ENCODE measurements around the gene MYO1D. TPM values are rescaled to one million over a fixed set of nuclear protein-coding genes. Genes with fewer than 3 reads are reported as not detected.

MYO1D gene
- total RNA-seq, 1 donor from 2014 or later, result 18.0 TPM

GRCh38 chr17:32486701-32487472 lies 390.0 kb downstream of the MYO1D start, which contains the start of gene CDK5R1:
TSS of gene CDK5R1 (plus strand) at chr17:32486993. CDS start at chr17:32487621, 628 bp downstream.
- Mint-ChIP-seq H3K27ac (ENCODE audit: unreplicated experiment) (peak within 1 kb of the TSS; percentile 26), H3K4me1 (ENCODE audit: low read depth, unreplicated experiment) (peaks cover 23% of the 10 kb centered on the region), H3K4me3 (ENCODE audit: unreplicated experiment) (peak within 1 kb of the TSS; percentile 89), H3K36me3 (ENCODE audit: low read depth, unreplicated experiment) (peaks cover 10% of the 10 kb centered on the region), H3K27me3 (ENCODE audit: low read depth, unreplicated experiment) (no peaks in the 10 kb centered on the region), H3K9me3 (ENCODE audit: unreplicated experiment) (no peaks in the 10 kb centered on the region)
- H3K79me2 ChIP-seq (ENCODE audit: insufficient read depth, low read length), result peaks cover 9% of the 10 kb centered on the region
- no peaks in the 10 kb centered on the region for H3K27me3 ChIP-seq (ENCODE audit: insufficient read depth, low read length)
- H3K4me1 ChIP-seq (ENCODE audit: insufficient read depth, low read length), result peaks cover 34% of the 10 kb centered on the region
- peaks cover 7% of the 10 kb centered on the region for H3K36me3 ChIP-seq (ENCODE audit: insufficient read depth, low read length)
- no peak for FAIRE-seq
- peak within 1 kb of the TSS; percentile 48 for H3K27ac ChIP-seq (ENCODE audit: low read depth, low read length)
- peak within 1 kb of the TSS; percentile 64 for H3K9ac ChIP-seq (ENCODE audit: low read length)
- peak within 1 kb of the TSS; percentile 67 for H3K4me3 ChIP-seq (ENCODE audit: insufficient read depth, low read depth, low read length)
- peak within 1 kb of the TSS; percentile 96 for H3K4me2 ChIP-seq (ENCODE audit: low read length)
- no peaks in the 10 kb centered on the region for H3K9me3 ChIP-seq (ENCODE audit: insufficient read depth, low read depth, low read length)
- TF ChIP-seq EZH2 (IDR thresholded peaks at IDR 0.05; ENCODE audit: insufficient read depth, low read length) (no peak), CTCF (IDR thresholded peaks at IDR 0.05; ENCODE audit: insufficient read depth, low read depth, low read length) (no peak)
- peak within 1 kb of the TSS; percentile 71 for H2AFZ ChIP-seq (ENCODE audit: low read depth, low read length)
- H4K20me1 ChIP-seq (ENCODE audit: insufficient read depth, low read length), result peaks cover 52% of the 10 kb centered on the region
- DNase-seq (ENCODE audit: low read depth), result peak; percentile 20

- FAIRE-seq (no peak), DNase-seq (ENCODE audit: low read depth) (peak; percentile 40)
- Mint-ChIP-seq H3K27me3 (ENCODE audit: low read depth, unreplicated experiment) (no peaks in the 10 kb centered on the region), H3K27ac (ENCODE audit: unreplicated experiment) (peak overlapping the region; percentile 26), H3K4me1 (ENCODE audit: low read depth, unreplicated experiment) (peaks cover 21% of the 10 kb centered on the region), H3K4me3 (ENCODE audit: unreplicated experiment) (peak overlapping the region; percentile 76), H3K9me3 (ENCODE audit: unreplicated experiment) (no peaks in the 10 kb centered on the region), H3K36me3 (ENCODE audit: low read depth, unreplicated experiment) (peaks cover 10% of the 10 kb centered on the region)
- Histone ChIP-seq H3K27me3 (ENCODE audit: insufficient read depth, low read length) (no peaks in the 10 kb centered on the region), H3K4me2 (ENCODE audit: low read length) (peak overlapping the region; percentile 96), H3K79me2 (ENCODE audit: insufficient read depth, low read length) (peaks cover 9% of the 10 kb centered on the region), H2AFZ (ENCODE audit: low read depth, low read length) (peak overlapping the region; percentile 71), H3K4me1 (ENCODE audit: insufficient read depth, low read length) (peaks cover 32% of the 10 kb centered on the region), H3K36me3 (ENCODE audit: insufficient read depth, low read length) (peaks cover 12% of the 10 kb centered on the region), H3K9me3 (ENCODE audit: insufficient read depth, low read depth, low read length) (no peaks in the 10 kb centered on the region), H3K4me3 (ENCODE audit: insufficient read depth, low read depth, low read length) (peak overlapping the region; percentile 55), H3K9ac (ENCODE audit: low read length) (peak overlapping the region; percentile 59), H4K20me1 (ENCODE audit: insufficient read depth, low read length) (peaks cover 59% of the 10 kb centered on the region), H3K27ac (ENCODE audit: low read depth, low read length) (peak overlapping the region; percentile 48)
- TF ChIP-seq EZH2 (IDR thresholded peaks at IDR 0.05; ENCODE audit: insufficient read depth, low read length) (no peak), CTCF (IDR thresholded peaks at IDR 0.05; ENCODE audit: insufficient read depth, low read depth, low read length) (no peak)
Observed at GRCh38 chr17:32486111-32486700, 390.7 kb downstream of the MYO1D start.
